ENCODE data around the gene CACFD1.

Gene CACFD1

GRCh38 chr9:133459476-133460404, at the start of gene CACFD1:
Gene CACFD1 (plus strand): TSS chr9:133459978. CDS start chr9:133460067, 89 bp downstream.
- DNase-seq (ENCODE audit: low read depth): peak; percentile 64
- peak within 1 kb of the TSS; percentile 81 for H3K4me3 ChIP-seq (ENCODE audit: low read depth, low read length)
- no peak for TF ChIP-seq CTCF (IDR thresholded peaks at IDR 0.05; ENCODE audit: low read depth, low read length, missing control alignments)

GRCh38 chr9:133415170-133415569, 44.6 kb upstream of the CACFD1 start:
- no peak overlapping the region for H3K4me3 ChIP-seq (ENCODE audit: low read depth, low read length)
- DNase-seq (ENCODE audit: low read depth): no peak
- TF ChIP-seq CTCF (IDR thresholded peaks at IDR 0.05; ENCODE audit: low read depth, low read length, missing control alignments): no peak

GRCh38 chr9:133417541-133418461, 42.0 kb upstream of the CACFD1 start, which contains the start of gene REXO4:
Gene REXO4 (minus strand): TSS chr9:133418010. CDS start chr9:133417844, 166 bp downstream.
- peak within 1 kb of the TSS; percentile 95 for H3K4me3 ChIP-seq (ENCODE audit: low read depth, low read length)
- DNase-seq (ENCODE audit: low read depth): peak; percentile 84
- TF ChIP-seq CTCF (IDR thresholded peaks at IDR 0.05; ENCODE audit: low read depth, low read length, missing control alignments): no peak

- no peak for DNase-seq (ENCODE audit: low read depth)
Observed at GRCh38 chr9:133419005-133419404, 40.8 kb upstream of the CACFD1 start.

GRCh38 chr9:133420392-133420827, 39.4 kb upstream of the CACFD1 start:
- no peak for TF ChIP-seq CTCF (IDR thresholded peaks at IDR 0.05; ENCODE audit: low read depth, low read length, missing control alignments)
- DNase-seq (ENCODE audit: low read depth): peak; percentile 88
- H3K4me3 ChIP-seq (ENCODE audit: low read depth, low read length): no peak overlapping the region

More at GRCh38 chr9:133419005-133419404, 40.8 kb upstream of the CACFD1 start:
- peak overlapping the region; percentile 95; the same call in 1 of the 2 replicates for H3K4me3 ChIP-seq (ENCODE audit: low read depth, low read length)
- TF ChIP-seq CTCF (IDR thresholded peaks at IDR 0.05; ENCODE audit: low read depth, low read length, missing control alignments): no peak

- no peak within 1 kb of the TSS for H3K4me3 ChIP-seq (ENCODE audit: low read depth, low read length)
- DNase-seq (ENCODE audit: low read depth): peak; percentile 60
- peak; percentile 52 for TF ChIP-seq CTCF (IDR thresholded peaks at IDR 0.05; ENCODE audit: low read depth, low read length, missing control alignments)
Observed at GRCh38 chr9:133421615-133422542, 37.9 kb upstream of the CACFD1 start, which contains the start of gene ADAMTS13. Gene ADAMTS13 (plus strand): TSS chr9:133422367. CDS start chr9:133422444, 77 bp downstream.
